HCT116 (cell line): ENCODE results near the gene CHPT1.

Experiments
- POLR2A ChIP-seq: IDR thresholded peaks from 2 replicates; pipeline ENCODE4 v1.7.0; 2011; ENCODE audit warnings: borderline replicate concordance; ENCODE audit not compliant: insufficient read depth, insufficient read length; ENCODE audit errors: extremely low read depth
- POLR2AphosphoS5 ChIP-seq: IDR thresholded peaks from 2 replicates; pipeline ENCODE4 v1.6.1; 2011; ENCODE audit warnings: mild to moderate bottlenecking, low read depth, low read length, moderate library complexity
- SIN3A ChIP-seq: IDR thresholded peaks from 2 replicates; pipeline ENCODE4 v1.6.1; 2012; ENCODE audit warnings: low read depth
- SRF ChIP-seq: IDR thresholded peaks from 2 replicates; pipeline ENCODE4 v1.6.1; 2012; ENCODE audit warnings: low read depth
- TF ChIP-seq, protein P1 (sequence below), 3 experiments: fragments of 200-600 bp in 1 of 3; sonication (generic) in 1 of 3; IDR thresholded peaks in 2 of 3; conservative IDR thresholded peaks in 1 of 3; 2 replicates each; pipeline ENCODE4 v1.5.1; 2012 to 2017; ENCODE audit warnings: low read depth in 2 of 3, low read length in 2 of 3, antibody characterized with exemption in 1 of 3, borderline replicate concordance in 1 of 3, control low read depth in 1 of 3, mild to moderate bottlenecking in 1 of 3, mixed read lengths in 1 of 3, mixed run types in 1 of 3, moderate library complexity in 1 of 3; ENCODE audit not compliant: insufficient read depth in 1 of 3

DNA sequence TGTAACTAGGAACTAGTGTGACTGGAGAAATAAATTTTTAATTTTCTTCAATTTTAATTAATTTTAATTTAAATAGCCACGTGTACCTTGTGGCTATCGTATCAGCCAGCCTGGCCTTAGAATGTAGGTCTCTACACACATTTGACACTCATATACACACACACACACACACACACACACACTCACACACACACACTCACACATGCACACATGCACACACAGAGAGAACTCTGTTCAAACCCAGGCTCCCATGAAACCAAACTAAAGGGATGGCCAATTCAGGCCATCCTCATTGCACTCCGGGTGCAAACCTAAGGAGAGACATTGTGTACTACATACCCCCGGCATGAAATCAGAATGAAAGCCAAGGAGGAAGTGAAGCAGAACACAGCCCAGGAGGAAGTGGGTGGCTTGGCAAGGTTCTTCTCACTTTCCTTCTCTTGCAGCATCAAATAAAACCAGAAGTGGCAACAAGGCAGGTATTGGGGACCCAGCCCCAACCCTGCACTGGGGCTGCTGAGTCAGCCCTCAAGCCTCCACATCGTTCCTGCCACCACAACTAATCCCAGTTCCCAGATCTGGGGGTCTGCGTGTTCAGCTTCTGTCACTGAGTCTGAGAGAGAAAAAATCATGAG lies 26.2 kb upstream of the CHPT1 start:
- TF ChIP-seq, protein P1, sequence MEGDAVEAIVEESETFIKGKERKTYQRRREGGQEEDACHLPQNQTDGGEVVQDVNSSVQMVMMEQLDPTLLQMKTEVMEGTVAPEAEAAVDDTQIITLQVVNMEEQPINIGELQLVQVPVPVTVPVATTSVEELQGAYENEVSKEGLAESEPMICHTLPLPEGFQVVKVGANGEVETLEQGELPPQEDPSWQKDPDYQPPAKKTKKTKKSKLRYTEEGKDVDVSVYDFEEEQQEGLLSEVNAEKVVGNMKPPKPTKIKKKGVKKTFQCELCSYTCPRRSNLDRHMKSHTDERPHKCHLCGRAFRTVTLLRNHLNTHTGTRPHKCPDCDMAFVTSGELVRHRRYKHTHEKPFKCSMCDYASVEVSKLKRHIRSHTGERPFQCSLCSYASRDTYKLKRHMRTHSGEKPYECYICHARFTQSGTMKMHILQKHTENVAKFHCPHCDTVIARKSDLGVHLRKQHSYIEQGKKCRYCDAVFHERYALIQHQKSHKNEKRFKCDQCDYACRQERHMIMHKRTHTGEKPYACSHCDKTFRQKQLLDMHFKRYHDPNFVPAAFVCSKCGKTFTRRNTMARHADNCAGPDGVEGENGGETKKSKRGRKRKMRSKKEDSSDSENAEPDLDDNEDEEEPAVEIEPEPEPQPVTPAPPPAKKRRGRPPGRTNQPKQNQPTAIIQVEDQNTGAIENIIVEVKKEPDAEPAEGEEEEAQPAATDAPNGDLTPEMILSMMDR (IDR thresholded peaks at IDR 0.05 in 2 of 3, conservative IDR thresholded peaks at IDR 0.05 in 1 of 3; ENCODE audit: borderline replicate concordance in 1 of 3, insufficient read depth in 1 of 3, low read depth in 2 of 3, low read length in 2 of 3), result no peak
- TF ChIP-seq POLR2AphosphoS5, result no peak
- TF ChIP-seq SRF, result no peak
- no peak for TF ChIP-seq SIN3A
- no peak for TF ChIP-seq POLR2A
